GM23338 (cell line): ENCODE data around the gene KRTAP22-2. TPM values are rescaled to one million over a fixed set of nuclear protein-coding genes. Genes with fewer than 3 reads are reported as not detected.

Experiments
- ATAC-seq: fragments of 200-7000 bp; cut with Tn5 transposase; 3 replicates; pipeline ENCODE4 v1.9.1; 2020
- DNase-seq: peaks from one replicate; pipeline ENCODE4 v3.0.0-alpha.2; 2015; ENCODE audit warnings: low spot score
- H2AFZ ChIP-seq: fragments of 200-600 bp; sonication (generic); 2 replicates; pipeline ENCODE4 v1.8.0; 2016; ENCODE audit warnings: antibody characterized with exemption, mild to moderate bottlenecking, moderate library complexity
- H3F3A ChIP-seq: fragments of 200-600 bp; sonication (generic); replicated peaks from 2 replicates; pipeline ENCODE4 v1.8.0; 2017; ENCODE audit warnings: antibody characterized with exemption, mixed run types, low read depth
- H3K27ac ChIP-seq: fragments of 200-600 bp; sonication (generic); 2 replicates; pipeline ENCODE4 v1.6.1; 2016; ENCODE audit warnings: low read depth
- H3K27me3 ChIP-seq: fragments of 200-600 bp; sonication (generic); 2 replicates; pipeline ENCODE4 v1.8.0; 2016; ENCODE audit warnings: mild to moderate bottlenecking, mixed run types, moderate library complexity; ENCODE audit not compliant: insufficient read depth
- H3K36me3 ChIP-seq: fragments of 200-600 bp; sonication (generic); 2 replicates; pipeline ENCODE4 v1.8.0; 2016; ENCODE audit warnings: mild to moderate bottlenecking; ENCODE audit not compliant: insufficient read depth
- H3K4me1 ChIP-seq: fragments of 200-600 bp; sonication (generic); 2 replicates; pipeline ENCODE4 v1.8.0; 2016; ENCODE audit warnings: mild to moderate bottlenecking, moderate library complexity; ENCODE audit not compliant: insufficient read depth
- H3K4me2 ChIP-seq: fragments of 200-600 bp; sonication (generic); 2 replicates; pipeline ENCODE4 v1.7.1; 2017; ENCODE audit warnings: mixed run types
- H3K4me3 ChIP-seq: fragments of 200-600 bp; sonication (generic); 2 replicates; pipeline ENCODE4 v1.6.1; 2016; ENCODE audit warnings: mixed run types
- H3K79me2 ChIP-seq: fragments of 200-600 bp; sonication (generic); replicated peaks from 2 replicates; pipeline ENCODE4 v1.8.0; 2017; ENCODE audit warnings: mild to moderate bottlenecking; ENCODE audit not compliant: insufficient read depth
- H3K9me2 ChIP-seq: fragments of 200-600 bp; sonication (generic); 2 replicates; pipeline ENCODE4 v1.8.0; 2017; ENCODE audit not compliant: insufficient read depth
- H4K20me1 ChIP-seq: fragments of 200-600 bp; sonication (generic); replicated peaks from 2 replicates; pipeline ENCODE4 v1.8.0; 2017; ENCODE audit warnings: mild to moderate bottlenecking; ENCODE audit not compliant: insufficient read depth
- H3K27ac Mint-ChIP-seq: 2 replicates; pipeline ENCODE4 v1.8.0; 2020; ENCODE audit warnings: inconsistent platforms, mild to moderate bottlenecking, moderate library complexity, mixed read lengths
- H3K27me3 Mint-ChIP-seq: 3 replicates; pipeline ENCODE4 v1.8.0; 2022; ENCODE audit warnings: low read depth, mild to moderate bottlenecking, moderate library complexity, mixed read lengths, inconsistent platforms; ENCODE audit not compliant: insufficient read depth, poor library complexity
- H3K36me3 Mint-ChIP-seq: 3 replicates; pipeline ENCODE4 v1.8.0; 2021; ENCODE audit warnings: low read depth, mild to moderate bottlenecking, inconsistent platforms, moderate library complexity, mixed read lengths
- H3K4me1 Mint-ChIP-seq: 3 replicates; pipeline ENCODE4 v1.8.0; 2020; ENCODE audit warnings: mild to moderate bottlenecking, inconsistent platforms, mixed read lengths
- H3K4me3 Mint-ChIP-seq: 3 replicates; pipeline ENCODE4 v1.8.0; 2021; ENCODE audit warnings: moderate library complexity, mild to moderate bottlenecking, inconsistent platforms, mixed read lengths
- H3K9me3 Mint-ChIP-seq: 3 replicates; pipeline ENCODE4 v1.8.0; 2020; ENCODE audit warnings: moderate library complexity, mild to moderate bottlenecking, inconsistent platforms, mixed read lengths
- CREB1 ChIP-seq: fragments of 250-450 bp; sonication (Bioruptor Pico); IDR thresholded peaks from 2 replicates; pipeline ENCODE4 v1.5.0; 2020; ENCODE audit warnings: low read depth, mild to moderate bottlenecking, moderate library complexity
- CTCF ChIP-seq, 2 experiments: fragments of 200-600 bp in 1 of 2; sonication (generic) in 1 of 2; conservative IDR thresholded peaks; 2 replicates each; pipeline versions ENCODE4 v1.5.1 to v1.6.1; 2016 to 2017; ENCODE audit warnings: antibody characterized with exemption in 2 of 2, low read depth in 2 of 2, mild to moderate bottlenecking in 2 of 2, moderate library complexity in 1 of 2
- EZH2 ChIP-seq: fragments of 200-600 bp; sonication (generic); IDR thresholded peaks from one replicate; pipeline ENCODE4 v1.8.0; 2017; ENCODE audit warnings: antibody characterized with exemption, mild to moderate bottlenecking, low read depth; ENCODE audit not compliant: unreplicated experiment
- EZH2phosphoT487 ChIP-seq: fragments of 200-600 bp; sonication (generic); IDR thresholded peaks from one replicate; pipeline ENCODE4 v1.8.1; 2018; ENCODE audit warnings: antibody characterized with exemption; ENCODE audit not compliant: unreplicated experiment
- JUNB ChIP-seq: IDR thresholded peaks from one replicate; pipeline ENCODE4 v1.6.1; 2016; ENCODE audit warnings: antibody characterized with exemption; ENCODE audit not compliant: unreplicated experiment
- NANOG ChIP-seq: IDR thresholded peaks from 2 replicates; pipeline ENCODE4 v1.6.1; 2016; ENCODE audit warnings: antibody characterized with exemption, borderline replicate concordance
- POLR2AphosphoS5 ChIP-seq: IDR thresholded peaks from 2 replicates; pipeline ENCODE4 v1.6.1; 2016; ENCODE audit warnings: antibody characterized with exemption, low read depth
- REST ChIP-seq: IDR thresholded peaks from one replicate; pipeline ENCODE4 v1.6.1; 2018; ENCODE audit warnings: antibody characterized with exemption; ENCODE audit not compliant: unreplicated experiment
- STAT1 ChIP-seq: IDR thresholded peaks from one replicate; pipeline ENCODE4 v1.6.1; 2016; ENCODE audit warnings: antibody characterized with exemption; ENCODE audit not compliant: unreplicated experiment
- ZNF114 ChIP-seq: fragments of 250-450 bp; sonication (Bioruptor Pico); IDR thresholded peaks from 2 replicates; pipeline ENCODE4 v1.5.0; 2020; ENCODE audit warnings: mild to moderate bottlenecking, moderate library complexity
- ZNF331 ChIP-seq: fragments of 250-450 bp; sonication (Bioruptor Pico); IDR thresholded peaks from 2 replicates; pipeline ENCODE4 v1.5.0; 2020; ENCODE audit warnings: low read depth, mild to moderate bottlenecking, moderate library complexity
- ZNF462 ChIP-seq: fragments of 250-450 bp; sonication (Bioruptor Pico); IDR thresholded peaks from 2 replicates; pipeline ENCODE4 v1.5.0; 2020; ENCODE audit warnings: mild to moderate bottlenecking, moderate library complexity
- polyA plus RNA-seq: library from polyadenylated mRNA; unstranded; fragments of >200 nt; fragmentation: Nextera tagmentation; extraction: Ambion mirVana; gene quantifications from 2 replicates; pipeline ENCODE4 v1.2.1, GENCODE V29; 2016
- total RNA-seq: library from RNA; depleted of rRNA; stranded (reverse); fragments of >200 nt; shearing (Covaris generic); gene quantifications from 2 replicates; pipeline ENCODE4 v1.2.3, GENCODE V29; 2014

The KRTAP22-2 gene
- total and polyA plus RNA-seq, 2 experiments from 2014 or later, result not detected

- Mint-ChIP-seq H3K27me3 (no peaks in the 10 kb centered on the region), H3K4me3 (no peak overlapping the region), H3K27ac (no peak overlapping the region), H3K36me3 (no peaks in the 10 kb centered on the region), H3K4me1 (no peaks in the 10 kb centered on the region), H3K9me3 (no peaks in the 10 kb centered on the region)
- ATAC-seq (no peak), DNase-seq (no peak)
- H4K20me1 ChIP-seq, result no peaks in the 10 kb centered on the region
- H3K9me2 ChIP-seq, result peaks cover 5% of the 10 kb centered on the region; the same call in 1 of the 2 replicates
- H3K36me3 ChIP-seq, result no peaks in the 10 kb centered on the region
- no peaks in the 10 kb centered on the region for H3F3A ChIP-seq
- no peaks in the 10 kb centered on the region for H3K4me1 ChIP-seq
- TF ChIP-seq POLR2AphosphoS5 (no peak), ZNF114 (no peak), NANOG (no peak), ZNF331 (CRISPR knock-in tag) (no peak), REST (no peak), CTCF (conservative IDR thresholded peaks at IDR 0.05; ENCODE audit: low read depth in 2 of 2) (no peak), CREB1 (CRISPR knock-in tag) (no peak), STAT1 (no peak), ZNF462 (CRISPR knock-in tag) (no peak), EZH2phosphoT487 (no peak), JUNB (no peak), EZH2 (no peak)
- no peak overlapping the region for H2AFZ ChIP-seq
- H3K27ac ChIP-seq, result no peak overlapping the region
- H3K27me3 ChIP-seq, result no peaks in the 10 kb centered on the region
- no peak overlapping the region for H3K4me3 ChIP-seq
- H3K79me2 ChIP-seq, result no peaks in the 10 kb centered on the region
- no peak overlapping the region for H3K4me2 ChIP-seq
Measured at GRCh38 chr21:30580132-30580531, 10.1 kb downstream of the KRTAP22-2 start.
